ENCODE results near the gene PIWIL4.
"Not testable (repeated sequence)": the region's sequence is repeated elsewhere in the genome, so short reads cannot be mapped to it uniquely, and the experiment has no call there.

Gene PIWIL4

GRCh38 chr11:94549146-94549545 lies 18.0 kb upstream of the PIWIL4 start:
- peak in 1 of 2 experiments; percentile 33 for DNase-seq

- no peak for DNase-seq
Measured at GRCh38 chr11:94550513-94550912, 16.7 kb upstream of the PIWIL4 start.

GRCh38 chr11:94553938-94554337 lies 13.2 kb upstream of the PIWIL4 start:
- peak; percentile 90 to 98 for DNase-seq

GRCh38 chr11:94555752-94556329 lies 11.3 kb upstream of the PIWIL4 start:
- DNase-seq, result not testable (repeated sequence)

GRCh38 chr11:94557421-94557820 lies 9.7 kb upstream of the PIWIL4 start:
- DNase-seq, result no peak

- no peak for DNase-seq
Measured at GRCh38 chr11:94557992-94558391, 9.2 kb upstream of the PIWIL4 start.

GRCh38 chr11:94558468-94558867 lies 8.7 kb upstream of the PIWIL4 start:
- DNase-seq, result no peak

GRCh38 chr11:94558932-94559331 lies 8.2 kb upstream of the PIWIL4 start:
- DNase-seq, result peak; percentile 38 to 77

GRCh38 chr11:94559361-94559760 lies 7.8 kb upstream of the PIWIL4 start:
- no peak for DNase-seq

- no peak for DNase-seq
Measured at GRCh38 chr11:94560834-94561233, 6.3 kb upstream of the PIWIL4 start.

- no peak for DNase-seq
Measured at GRCh38 chr11:94563176-94563847, 3.9 kb upstream of the PIWIL4 start.

GRCh38 chr11:94563848-94564467 lies 3.2 kb upstream of the PIWIL4 start:
- no peak for DNase-seq

GRCh38 chr11:94568200-94568599 lies 1.0 kb downstream of the PIWIL4 start:
- no peak for DNase-seq

GRCh38 chr11:94568717-94569116 lies 1.5 kb downstream of the PIWIL4 start:
- DNase-seq, result no peak

GRCh38 chr11:94572975-94573374 lies 5.8 kb downstream of the PIWIL4 start:
- DNase-seq, result not testable (repeated sequence)

- DNase-seq, result no peak
Measured at GRCh38 chr11:94574193-94574961, 7.2 kb downstream of the PIWIL4 start.

GRCh38 chr11:94576306-94576705 lies 9.1 kb downstream of the PIWIL4 start:
- no peak for DNase-seq

- DNase-seq, result no peak
Measured at GRCh38 chr11:94577841-94578240, 10.7 kb downstream of the PIWIL4 start.

- peak; percentile 93 to 96 for DNase-seq
Measured at GRCh38 chr11:94581926-94582325, 14.8 kb downstream of the PIWIL4 start.

GRCh38 chr11:94583213-94583865 lies 16.2 kb downstream of the PIWIL4 start:
- DNase-seq, result peak; percentile 34 to 76

- peak in 1 of 2 experiments; percentile 30 for DNase-seq
Measured at GRCh38 chr11:94583866-94584500, 16.8 kb downstream of the PIWIL4 start.

GRCh38 chr11:94584978-94585377 lies 17.8 kb downstream of the PIWIL4 start:
- no peak for DNase-seq
